Keratinocyte (primary cell): ENCODE data around the gene CRAMP1. TPM values are rescaled to one million over a fixed set of nuclear protein-coding genes. Genes with fewer than 3 reads are reported as not detected.

Experiments
- DNase-seq: peaks from one replicate; pipeline ENCODE4 v3.0.0-alpha.2; 2011; ENCODE audit warnings: low read depth, missing footprints, low spot score
- FAIRE-seq: peaks from 2 replicates; lab custom pipeline; 2011; peaks lifted over from hg19 to GRCh38; lab: Jason Lieb, UNC
- H2AFZ ChIP-seq: 2 replicates; pipeline ENCODE4 v1.6.0; 2012; ENCODE audit warnings: low read length, control low read depth, inconsistent platforms; ENCODE audit not compliant: control insufficient read depth
- H3K27ac ChIP-seq: 2 replicates; pipeline ENCODE4 v1.5.1; 2011; ENCODE audit warnings: low read length; ENCODE audit not compliant: control insufficient read depth, insufficient read depth
- H3K27me3 ChIP-seq: 3 replicates; pipeline ENCODE4 v1.6.0; 2011; ENCODE audit warnings: low read length; ENCODE audit not compliant: control insufficient read depth, insufficient read depth; ENCODE audit errors: extremely low read depth
- H3K36me3 ChIP-seq, 2 experiments: 2 replicates in 1 of 2; 3 replicates in 1 of 2; pipeline ENCODE4 v1.5.1; 2011; ENCODE audit warnings: low read length in 2 of 2, mild to moderate bottlenecking in 1 of 2; ENCODE audit not compliant: control insufficient read depth in 2 of 2, insufficient read depth in 2 of 2; ENCODE audit errors: extremely low read depth in 1 of 2
- H3K4me1 ChIP-seq: 3 replicates; pipeline ENCODE4 v1.5.1; 2011; ENCODE audit warnings: low read length; ENCODE audit not compliant: control insufficient read depth, insufficient read depth; ENCODE audit errors: extremely low read depth
- H3K4me2 ChIP-seq: 3 replicates; pipeline ENCODE4 v1.6.0; 2011; ENCODE audit warnings: low read depth, low read length; ENCODE audit not compliant: control insufficient read depth, insufficient read depth; ENCODE audit errors: extremely low read depth
- H3K4me3 ChIP-seq, 3 experiments: fragments of 200-600 bp in 1 of 3; sonication (generic) in 1 of 3; 2 replicates in 2 of 3; 3 replicates in 1 of 3; pipeline ENCODE4 v1.5.1; 2011 to 2016; ENCODE audit warnings: low read length in 3 of 3, mild to moderate bottlenecking in 3 of 3, control low read depth in 2 of 3, inconsistent platforms in 1 of 3, low read depth in 1 of 3, mixed read lengths in 1 of 3, mixed run types in 1 of 3, moderate library complexity in 1 of 3; ENCODE audit not compliant: control insufficient read depth in 2 of 3, insufficient read depth in 2 of 3; ENCODE audit errors: extremely low read depth in 1 of 3
- H3K79me2 ChIP-seq: 2 replicates; pipeline ENCODE4 v1.6.0; 2012; ENCODE audit warnings: low read length; ENCODE audit not compliant: control insufficient read depth, insufficient read depth
- H3K9ac ChIP-seq: 3 replicates; pipeline ENCODE4 v1.6.0; 2011; ENCODE audit warnings: low read length; ENCODE audit not compliant: control insufficient read depth, insufficient read depth; ENCODE audit errors: extremely low read depth
- H3K9me1 ChIP-seq: 3 replicates; pipeline ENCODE4 v1.6.0; 2011; ENCODE audit warnings: low read length; ENCODE audit not compliant: control insufficient read depth, insufficient read depth; ENCODE audit errors: extremely low read depth
- H3K9me3 ChIP-seq: 2 replicates; pipeline ENCODE4 v1.5.1; 2012; ENCODE audit warnings: low read depth, low read length; ENCODE audit not compliant: control insufficient read depth
- H4K20me1 ChIP-seq: 3 replicates; pipeline ENCODE4 v1.6.0; 2011; ENCODE audit warnings: low read length; ENCODE audit not compliant: control insufficient read depth, insufficient read depth; ENCODE audit errors: extremely low read depth
- EZH2 ChIP-seq: IDR thresholded peaks from one replicate; pipeline ENCODE4 v1.6.1; 2012; ENCODE audit warnings: inconsistent platforms, mild to moderate bottlenecking, low read length, moderate library complexity
- dilution Hi-C: fragments of 300-500 bp; cut with MboI; formaldehyde crosslinking; loops from one replicate; pipeline ENCODE4 v1.7.0; 2020; ENCODE audit warnings: low sequenced_read_pairs; ENCODE audit not compliant: extremely low pct_ligation_motif_present
- polyA plus RNA-seq, 5 experiments: library from polyadenylated mRNA; depleted of rRNA in 3 of 5; stranded (reverse) in 3 of 5; stranded (forward) in 1 of 5; unstranded in 1 of 5; fragments of >200 nt; gene quantifications; 1 replicate in 1 of 5; 2 replicates in 3 of 5; 3 replicates in 1 of 5; pipeline versions ENCODE4 v1.2.1 to v1.2.3, GENCODE V29; 2011 to 2012; ENCODE audit warnings: missing spikeins in 2 of 5, low read depth in 1 of 5, low replicate concordance in 1 of 5
- TF ChIP-seq, protein P1 (sequence below), 3 experiments: IDR thresholded peaks in 1 of 3; conservative IDR thresholded peaks in 1 of 3; optimal IDR thresholded peaks in 1 of 3; 2 replicates in 2 of 3; 3 replicates in 1 of 3; pipeline versions ENCODE3 to v1.5.1; 2011; ENCODE audit warnings: low read length in 3 of 3, mild to moderate bottlenecking in 3 of 3, moderate library complexity in 2 of 3, control low read depth in 1 of 3, inconsistent platforms in 1 of 3; ENCODE audit not compliant: insufficient read depth in 2 of 3; ENCODE audit errors: extremely low read depth in 1 of 3

Gene CRAMP1
- polyA plus RNA-seq, 1 donor (not counting 4 experiments of a cell fraction or from before 2014, with no cell fraction given), result 6.5 TPM

DNA sequence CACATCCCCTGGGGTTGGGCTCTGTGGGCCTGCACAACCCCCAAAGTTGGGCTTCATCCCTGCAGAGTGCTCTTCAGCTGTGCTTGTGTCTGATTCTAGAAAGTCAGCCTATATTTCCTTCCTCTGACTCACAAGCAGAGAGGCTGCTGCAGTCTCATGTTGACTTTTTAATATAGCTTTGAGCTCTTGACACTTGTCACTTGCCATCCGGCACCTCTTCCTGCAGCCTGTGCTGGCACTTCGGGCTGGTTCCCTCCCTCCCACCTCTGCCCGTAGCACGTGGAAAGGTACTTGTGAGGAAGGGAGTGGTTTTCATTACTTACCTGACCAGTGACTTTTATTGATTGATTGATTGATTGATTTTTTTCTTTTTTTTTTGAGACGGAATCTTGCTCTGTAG is 46.9 kb downstream of the CRAMP1 start:
- no peak overlapping the region for H3K4me2 ChIP-seq
- no peaks in the 10 kb centered on the region for H3K9me3 ChIP-seq
- no peak overlapping the region for H3K9ac ChIP-seq
- DNase-seq, result no peak
- H2AFZ ChIP-seq, result no peak overlapping the region
- no peak overlapping the region for H3K27ac ChIP-seq
- H3K79me2 ChIP-seq, result no peaks in the 10 kb centered on the region
- H3K27me3 ChIP-seq, result no peaks in the 10 kb centered on the region
- H3K36me3 ChIP-seq, result peaks cover 31 to 39% of the 10 kb centered on the region in 2 experiments
- no peaks in the 10 kb centered on the region for H3K9me1 ChIP-seq
- dilution Hi-C loops, result no loop called here
- H3K4me1 ChIP-seq, result no peaks in the 10 kb centered on the region
- FAIRE-seq, result no peak
- H4K20me1 ChIP-seq, result no peaks in the 10 kb centered on the region
- H3K4me3 ChIP-seq, result no peak overlapping the region
- TF ChIP-seq, protein P1, sequence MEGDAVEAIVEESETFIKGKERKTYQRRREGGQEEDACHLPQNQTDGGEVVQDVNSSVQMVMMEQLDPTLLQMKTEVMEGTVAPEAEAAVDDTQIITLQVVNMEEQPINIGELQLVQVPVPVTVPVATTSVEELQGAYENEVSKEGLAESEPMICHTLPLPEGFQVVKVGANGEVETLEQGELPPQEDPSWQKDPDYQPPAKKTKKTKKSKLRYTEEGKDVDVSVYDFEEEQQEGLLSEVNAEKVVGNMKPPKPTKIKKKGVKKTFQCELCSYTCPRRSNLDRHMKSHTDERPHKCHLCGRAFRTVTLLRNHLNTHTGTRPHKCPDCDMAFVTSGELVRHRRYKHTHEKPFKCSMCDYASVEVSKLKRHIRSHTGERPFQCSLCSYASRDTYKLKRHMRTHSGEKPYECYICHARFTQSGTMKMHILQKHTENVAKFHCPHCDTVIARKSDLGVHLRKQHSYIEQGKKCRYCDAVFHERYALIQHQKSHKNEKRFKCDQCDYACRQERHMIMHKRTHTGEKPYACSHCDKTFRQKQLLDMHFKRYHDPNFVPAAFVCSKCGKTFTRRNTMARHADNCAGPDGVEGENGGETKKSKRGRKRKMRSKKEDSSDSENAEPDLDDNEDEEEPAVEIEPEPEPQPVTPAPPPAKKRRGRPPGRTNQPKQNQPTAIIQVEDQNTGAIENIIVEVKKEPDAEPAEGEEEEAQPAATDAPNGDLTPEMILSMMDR (optimal IDR thresholded peaks at IDR 0.05 in 1 of 3, IDR thresholded peaks at IDR 0.05 in 1 of 3, conservative IDR thresholded peaks at IDR 0.05 in 1 of 3; ENCODE audit: extremely low read depth in 1 of 3, insufficient read depth in 2 of 3, low read length in 3 of 3), result no peak
- TF ChIP-seq EZH2, result no peak

DNA sequence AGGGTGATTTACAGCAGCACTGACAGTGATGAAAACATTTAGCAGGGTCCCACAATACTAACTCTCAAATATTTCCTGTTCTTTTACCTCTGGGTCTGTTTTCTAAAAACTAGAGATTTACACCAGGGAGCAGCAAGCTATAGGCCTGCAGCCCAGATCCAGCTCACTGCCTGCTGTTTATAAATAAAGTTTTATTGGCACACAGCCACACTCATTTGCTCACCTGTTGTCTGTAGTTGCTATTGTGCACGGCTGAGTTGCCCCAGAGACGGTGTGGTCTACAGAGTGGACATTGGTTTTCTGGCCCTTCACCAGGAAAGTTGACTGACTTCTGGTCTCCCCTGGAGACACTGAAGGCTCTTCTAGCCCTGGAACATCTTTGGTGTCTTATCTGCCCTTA is 49.7 kb downstream of the CRAMP1 start:
- dilution Hi-C loops, result no loop called here
- H4K20me1 ChIP-seq, result no peaks in the 10 kb centered on the region
- no peak for DNase-seq
- H3K79me2 ChIP-seq, result no peaks in the 10 kb centered on the region
- no peak overlapping the region for H3K27ac ChIP-seq
- no peak overlapping the region for H3K4me3 ChIP-seq
- no peaks in the 10 kb centered on the region for H3K27me3 ChIP-seq
- H3K9me1 ChIP-seq, result no peaks in the 10 kb centered on the region
- H3K4me1 ChIP-seq, result no peaks in the 10 kb centered on the region
- no peaks in the 10 kb centered on the region for H3K9me3 ChIP-seq
- peaks cover 27 to 39% of the 10 kb centered on the region in 2 experiments for H3K36me3 ChIP-seq
- no peak overlapping the region for H3K4me2 ChIP-seq
- no peak for FAIRE-seq
- TF ChIP-seq, protein P1 (optimal IDR thresholded peaks at IDR 0.05 in 1 of 3, IDR thresholded peaks at IDR 0.05 in 1 of 3, conservative IDR thresholded peaks at IDR 0.05 in 1 of 3; ENCODE audit: extremely low read depth in 1 of 3, insufficient read depth in 2 of 3, low read length in 3 of 3), result no peak
- no peak for TF ChIP-seq EZH2
- no peak overlapping the region for H2AFZ ChIP-seq
- H3K9ac ChIP-seq, result no peak overlapping the region
